ENCODE results near the gene SLC22A3.
A peak's percentile ranks its signal among the peaks of the same experiment; 100 is the strongest.
"Not testable (repeated sequence)": the region's sequence is repeated elsewhere in the genome, so short reads cannot be mapped to it uniquely, and the experiment has no call there.

The SLC22A3 gene

GRCh38 chr6:160449787-160450186 is 101.6 kb downstream of the SLC22A3 start:
- DNase-seq: not testable (repeated sequence)

DNA sequence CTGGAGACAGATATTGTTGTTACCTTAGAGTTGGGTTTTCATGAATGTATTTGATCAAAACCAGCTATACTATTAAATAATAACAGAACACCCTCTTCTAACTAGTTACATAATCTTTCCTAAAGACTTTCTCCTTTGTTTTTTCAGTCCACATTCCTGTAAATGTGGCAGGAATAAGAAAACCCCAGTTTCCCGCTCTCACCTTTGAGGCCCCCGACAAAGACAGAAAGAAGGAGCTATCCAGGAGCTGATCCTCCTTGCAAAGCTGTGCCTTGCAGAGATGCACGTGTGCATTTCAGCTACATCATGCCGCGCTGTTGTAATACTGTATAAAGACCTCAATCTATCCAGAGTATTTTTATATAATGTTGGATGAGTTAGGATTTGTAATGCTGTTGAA is 102.7 kb downstream of the SLC22A3 start:
- DNase-seq: no peak

- DNase-seq: no peak
Measured at GRCh38 chr6:160454303-160454702, 106.1 kb downstream of the SLC22A3 start.

- no peak for DNase-seq
Measured at GRCh38 chr6:160455081-160455480, 106.9 kb downstream of the SLC22A3 start.

DNA sequence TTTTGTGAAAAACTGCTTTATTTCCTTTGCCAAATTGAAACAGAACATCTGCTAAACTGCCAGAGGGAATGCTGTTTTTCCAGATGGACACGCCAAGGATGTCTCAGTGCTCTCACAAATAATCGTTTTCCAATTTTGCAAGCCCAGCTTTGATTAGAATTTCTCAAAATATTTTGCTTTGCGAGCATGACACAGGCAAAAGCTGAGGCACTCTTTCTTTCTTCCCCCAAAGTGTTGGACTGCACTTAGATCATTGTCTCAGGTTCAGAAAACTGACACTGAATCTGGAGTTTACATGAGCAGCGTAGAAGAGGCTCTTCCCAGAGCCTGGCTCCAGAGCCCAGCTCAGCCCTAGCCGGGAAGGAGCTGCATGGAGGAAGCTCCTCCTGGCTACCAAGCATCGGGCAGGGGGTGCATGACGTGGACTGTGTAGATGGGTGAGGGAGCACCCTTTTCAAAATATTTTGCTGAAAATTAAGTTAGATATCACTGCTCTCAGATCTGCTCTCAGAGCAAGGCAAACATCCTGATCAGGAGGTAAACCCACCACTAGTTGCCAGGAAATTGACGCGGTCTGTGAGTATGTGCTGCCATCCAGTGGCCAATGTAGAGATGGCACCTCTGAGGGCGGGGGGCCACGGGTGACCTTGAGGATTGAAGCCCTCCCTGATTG is 107.5 kb downstream of the SLC22A3 start:
- peak; percentile 9 to 32 for DNase-seq

DNA sequence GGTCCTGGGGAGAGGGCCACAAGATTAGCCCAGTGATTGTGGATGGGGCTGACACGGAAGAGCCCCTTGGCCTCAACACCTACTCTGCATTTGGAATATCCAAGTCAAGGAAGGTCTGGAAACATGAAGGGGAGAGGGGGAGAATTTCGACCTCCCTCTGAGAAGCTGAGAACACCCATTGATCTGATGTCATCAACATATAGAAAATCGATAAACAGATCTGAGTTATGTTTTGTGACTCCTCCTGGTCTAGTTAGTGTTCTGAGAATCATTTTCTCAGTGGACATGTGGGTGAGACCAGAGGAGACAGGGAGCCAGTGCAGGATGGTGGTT is 108.0 kb downstream of the SLC22A3 start:
- DNase-seq: no peak

- DNase-seq: no peak
Measured at GRCh38 chr6:160457823-160458222, 109.6 kb downstream of the SLC22A3 start.

DNA sequence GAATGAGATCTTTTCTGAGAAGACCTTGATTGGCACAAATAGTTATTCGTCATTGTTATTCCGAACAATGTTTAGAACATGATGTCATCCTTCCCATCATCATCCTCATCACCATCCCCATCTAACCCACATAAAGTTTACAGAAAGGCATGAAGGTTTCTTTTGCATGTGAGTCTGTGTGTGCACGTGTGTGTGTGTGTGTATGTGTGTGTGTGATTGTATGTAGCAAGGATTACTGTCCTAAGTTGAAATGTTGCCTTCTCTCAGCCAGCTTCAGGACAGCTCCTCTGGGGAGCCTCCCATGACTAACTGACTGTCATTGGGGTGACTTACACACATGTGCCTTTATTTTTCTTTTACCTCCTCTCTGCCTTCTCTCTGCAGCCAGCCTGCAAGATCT is 113.5 kb downstream of the SLC22A3 start:
- DNase-seq: no peak

DNA sequence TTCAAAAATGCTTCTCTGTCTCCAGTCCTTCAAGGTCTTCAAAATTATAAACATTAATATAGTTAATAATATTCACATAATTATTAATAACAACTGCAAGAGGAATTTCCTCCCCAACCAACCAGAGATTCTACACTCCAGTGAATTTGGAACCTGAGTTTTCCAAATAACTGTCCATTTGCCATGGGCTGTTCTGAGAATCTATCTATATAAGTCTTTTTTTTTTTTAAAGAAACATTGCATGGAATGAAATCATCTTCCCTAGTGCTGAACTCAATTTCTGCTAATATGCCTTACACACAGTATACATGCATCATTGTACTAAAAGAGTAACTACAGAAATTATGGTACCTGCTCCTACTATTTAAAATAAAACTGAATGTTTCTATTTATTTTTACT is 113.9 kb downstream of the SLC22A3 start:
- no peak for DNase-seq

DNA sequence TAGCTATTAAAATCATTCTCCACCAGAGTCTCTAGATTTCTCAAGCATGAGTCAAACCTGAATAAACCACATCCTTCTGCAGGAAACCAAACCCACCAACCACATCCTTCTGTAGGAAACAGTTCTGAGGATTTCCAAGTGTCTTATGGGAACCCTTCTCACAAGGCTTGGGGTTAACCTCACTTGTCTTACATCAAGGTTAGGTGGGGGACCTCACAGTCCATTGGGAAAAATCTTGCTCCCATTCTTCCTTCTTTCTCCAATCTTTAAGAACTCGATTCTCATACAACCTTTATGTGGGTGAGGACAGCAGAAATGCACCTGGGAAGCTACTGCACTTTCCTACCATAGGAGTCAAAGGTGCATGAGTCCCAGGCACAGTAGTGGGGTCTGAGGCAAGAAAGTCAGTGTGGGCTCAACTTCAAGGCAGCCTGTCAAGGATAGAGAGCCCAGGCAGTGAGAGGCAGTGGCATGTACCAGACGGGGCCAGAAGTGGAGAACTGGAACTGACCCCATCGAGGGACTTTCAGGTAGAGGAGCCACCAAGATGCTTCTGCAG is 114.5 kb downstream of the SLC22A3 start:
- peak in 1 of 2 donors; percentile 79 for DNase-seq

DNA sequence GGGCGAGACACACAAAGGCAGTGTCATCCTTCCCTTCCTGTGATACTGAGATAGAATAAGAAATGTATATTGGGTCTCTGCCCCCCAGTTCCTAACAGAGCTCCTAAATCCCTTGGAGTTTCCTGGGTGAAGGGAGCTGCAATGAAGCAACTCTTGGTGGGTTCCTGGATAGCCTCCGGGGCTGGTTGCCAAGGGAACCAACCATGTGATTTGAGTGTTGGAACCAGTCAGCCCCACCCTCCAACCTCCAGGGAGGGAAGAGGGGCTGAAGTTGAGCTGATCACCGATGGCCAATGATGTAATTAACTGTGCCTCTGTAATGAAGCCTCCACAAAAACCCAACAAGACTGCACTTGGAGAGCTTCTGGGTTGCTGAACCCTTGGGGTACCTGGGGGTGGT is 116.6 kb downstream of the SLC22A3 start:
- DNase-seq: no peak

DNA sequence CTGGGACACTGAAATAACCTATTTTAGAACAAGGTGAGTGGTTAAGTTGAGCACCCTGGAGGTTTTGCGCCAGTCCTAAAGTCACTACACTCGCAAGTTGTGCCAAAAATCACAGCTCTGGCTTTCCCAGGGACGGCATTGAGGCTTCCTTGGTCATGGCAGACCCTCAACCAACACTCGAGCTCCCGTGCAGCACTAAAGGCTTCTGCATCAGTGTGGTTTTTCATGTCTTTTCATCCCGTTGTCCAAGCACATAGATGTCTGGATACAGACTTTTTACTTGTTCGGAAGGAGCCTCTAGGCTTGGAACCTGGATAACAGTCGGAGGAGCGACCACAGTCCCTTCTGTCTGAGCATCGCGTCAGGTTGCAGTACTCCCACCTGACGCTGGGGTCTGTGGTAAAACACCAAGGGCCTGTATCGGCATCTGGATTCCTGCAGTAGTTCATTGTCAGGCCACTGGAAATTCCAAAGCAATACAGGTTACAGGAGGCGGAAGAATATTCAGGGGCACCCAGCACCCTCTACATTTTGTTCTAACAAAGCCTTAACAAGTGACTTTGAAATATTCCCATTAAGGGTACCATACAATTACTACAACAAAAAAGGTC is 119.2 kb downstream of the SLC22A3 start:
- not testable (repeated sequence) for DNase-seq

DNA sequence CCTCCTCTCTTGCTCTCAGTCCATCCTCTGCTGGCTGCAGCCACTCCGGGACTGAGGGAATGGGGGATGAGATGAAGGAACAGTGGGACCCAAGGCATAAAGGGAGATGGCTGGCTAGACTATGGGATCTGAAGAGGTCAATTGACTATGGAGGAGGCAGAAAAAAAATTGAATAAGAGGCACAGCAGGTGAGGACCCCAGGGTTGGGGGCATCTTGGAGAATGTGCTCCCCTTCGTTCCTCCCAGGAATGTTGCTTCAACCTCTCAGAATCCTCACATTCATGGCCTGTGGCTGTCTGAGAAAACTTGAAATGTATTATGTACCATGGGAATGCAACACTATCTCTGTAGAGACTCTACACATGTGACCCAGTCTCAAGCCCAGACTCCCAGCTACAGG is 121.0 kb downstream of the SLC22A3 start:
- DNase-seq: no peak

GRCh38 chr6:160476056-160476455 is 127.9 kb downstream of the SLC22A3 start:
- not testable (repeated sequence) for DNase-seq

DNA sequence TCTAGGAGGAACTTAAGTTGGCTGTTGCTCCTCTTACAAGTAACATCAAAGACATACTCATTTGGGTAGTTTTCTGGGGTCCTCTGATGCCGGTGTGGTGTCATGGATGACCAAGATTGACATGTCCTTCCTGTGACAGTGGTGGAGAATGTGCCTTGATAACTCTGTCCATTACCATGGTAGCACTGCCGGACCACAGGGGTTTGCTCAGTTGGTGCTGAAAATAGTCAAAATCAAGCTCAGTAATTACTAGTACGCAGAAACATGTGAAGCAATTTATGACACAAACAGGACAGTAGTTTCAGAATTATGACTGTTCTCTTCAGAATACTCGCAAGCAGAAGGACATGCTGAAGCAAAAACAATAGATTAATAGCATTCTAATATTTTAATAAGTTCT is 128.9 kb downstream of the SLC22A3 start:
- DNase-seq: not testable (repeated sequence)

- DNase-seq: no peak
Measured at GRCh38 chr6:160477901-160478300, 129.7 kb downstream of the SLC22A3 start.

GRCh38 chr6:160487116-160487515 is 138.9 kb downstream of the SLC22A3 start:
- no peak for DNase-seq

GRCh38 chr6:160489091-160489490 is 140.9 kb downstream of the SLC22A3 start:
- no peak for DNase-seq

- DNase-seq: no peak
Measured at GRCh38 chr6:160494576-160494975, 146.4 kb downstream of the SLC22A3 start.

DNA sequence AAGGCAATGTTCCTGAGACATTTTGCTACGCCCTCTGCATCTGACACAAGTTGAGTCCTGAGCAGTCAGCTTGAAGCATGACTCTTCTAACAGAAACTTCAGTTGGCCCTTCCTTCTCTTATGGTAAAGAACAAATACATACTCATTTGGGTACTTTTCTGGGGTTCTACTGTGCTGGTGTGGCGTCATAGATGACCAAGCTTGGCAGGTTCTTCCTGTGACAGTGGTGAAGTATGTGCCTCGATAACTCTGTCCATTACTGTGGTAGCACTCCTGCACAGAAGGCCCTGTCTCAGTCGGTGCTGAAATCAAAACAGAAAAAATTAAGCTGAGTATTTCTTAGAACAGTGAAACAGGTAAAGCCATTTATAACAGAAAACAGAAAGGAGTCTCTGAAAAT is 152.5 kb downstream of the SLC22A3 start:
- DNase-seq: no peak
